Measurements from ENCODE around the gene ZNF639. TPM values are rescaled to one million over a fixed set of nuclear protein-coding genes. Genes with fewer than 3 reads are reported as not detected.

ZNF639 gene
- total and polyA plus RNA-seq, 2 experiments from 2014 or later, result 33.6 to 62.8 TPM

DNA sequence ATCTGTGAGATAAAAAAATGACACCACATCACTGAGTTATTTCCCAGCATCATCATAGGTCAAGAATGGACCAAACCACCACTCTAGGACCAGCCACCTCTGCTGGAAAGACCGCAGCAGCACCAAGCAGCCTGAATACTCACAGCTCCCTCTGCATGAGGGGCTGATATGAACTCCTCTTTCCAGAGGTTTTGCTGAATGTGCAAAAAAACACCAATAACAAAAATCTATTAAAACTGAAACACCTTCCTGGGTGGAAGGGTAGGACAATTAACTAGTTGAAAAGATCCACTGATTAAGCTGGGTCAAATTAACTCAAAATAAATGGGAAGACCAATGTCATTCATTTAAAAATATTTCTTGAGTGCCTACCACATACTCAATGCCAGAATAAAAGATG is 43.0 kb upstream of the ZNF639 start (continued):
- TF ChIP-seq, protein P1, sequence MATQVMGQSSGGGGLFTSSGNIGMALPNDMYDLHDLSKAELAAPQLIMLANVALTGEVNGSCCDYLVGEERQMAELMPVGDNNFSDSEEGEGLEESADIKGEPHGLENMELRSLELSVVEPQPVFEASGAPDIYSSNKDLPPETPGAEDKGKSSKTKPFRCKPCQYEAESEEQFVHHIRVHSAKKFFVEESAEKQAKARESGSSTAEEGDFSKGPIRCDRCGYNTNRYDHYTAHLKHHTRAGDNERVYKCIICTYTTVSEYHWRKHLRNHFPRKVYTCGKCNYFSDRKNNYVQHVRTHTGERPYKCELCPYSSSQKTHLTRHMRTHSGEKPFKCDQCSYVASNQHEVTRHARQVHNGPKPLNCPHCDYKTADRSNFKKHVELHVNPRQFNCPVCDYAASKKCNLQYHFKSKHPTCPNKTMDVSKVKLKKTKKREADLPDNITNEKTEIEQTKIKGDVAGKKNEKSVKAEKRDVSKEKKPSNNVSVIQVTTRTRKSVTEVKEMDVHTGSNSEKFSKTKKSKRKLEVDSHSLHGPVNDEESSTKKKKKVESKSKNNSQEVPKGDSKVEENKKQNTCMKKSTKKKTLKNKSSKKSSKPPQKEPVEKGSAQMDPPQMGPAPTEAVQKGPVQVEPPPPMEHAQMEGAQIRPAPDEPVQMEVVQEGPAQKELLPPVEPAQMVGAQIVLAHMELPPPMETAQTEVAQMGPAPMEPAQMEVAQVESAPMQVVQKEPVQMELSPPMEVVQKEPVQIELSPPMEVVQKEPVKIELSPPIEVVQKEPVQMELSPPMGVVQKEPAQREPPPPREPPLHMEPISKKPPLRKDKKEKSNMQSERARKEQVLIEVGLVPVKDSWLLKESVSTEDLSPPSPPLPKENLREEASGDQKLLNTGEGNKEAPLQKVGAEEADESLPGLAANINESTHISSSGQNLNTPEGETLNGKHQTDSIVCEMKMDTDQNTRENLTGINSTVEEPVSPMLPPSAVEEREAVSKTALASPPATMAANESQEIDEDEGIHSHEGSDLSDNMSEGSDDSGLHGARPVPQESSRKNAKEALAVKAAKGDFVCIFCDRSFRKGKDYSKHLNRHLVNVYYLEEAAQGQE (IDR thresholded peaks at IDR 0.05; ENCODE audit: unreplicated experiment), result no peak
- TF ChIP-seq, protein P2, sequence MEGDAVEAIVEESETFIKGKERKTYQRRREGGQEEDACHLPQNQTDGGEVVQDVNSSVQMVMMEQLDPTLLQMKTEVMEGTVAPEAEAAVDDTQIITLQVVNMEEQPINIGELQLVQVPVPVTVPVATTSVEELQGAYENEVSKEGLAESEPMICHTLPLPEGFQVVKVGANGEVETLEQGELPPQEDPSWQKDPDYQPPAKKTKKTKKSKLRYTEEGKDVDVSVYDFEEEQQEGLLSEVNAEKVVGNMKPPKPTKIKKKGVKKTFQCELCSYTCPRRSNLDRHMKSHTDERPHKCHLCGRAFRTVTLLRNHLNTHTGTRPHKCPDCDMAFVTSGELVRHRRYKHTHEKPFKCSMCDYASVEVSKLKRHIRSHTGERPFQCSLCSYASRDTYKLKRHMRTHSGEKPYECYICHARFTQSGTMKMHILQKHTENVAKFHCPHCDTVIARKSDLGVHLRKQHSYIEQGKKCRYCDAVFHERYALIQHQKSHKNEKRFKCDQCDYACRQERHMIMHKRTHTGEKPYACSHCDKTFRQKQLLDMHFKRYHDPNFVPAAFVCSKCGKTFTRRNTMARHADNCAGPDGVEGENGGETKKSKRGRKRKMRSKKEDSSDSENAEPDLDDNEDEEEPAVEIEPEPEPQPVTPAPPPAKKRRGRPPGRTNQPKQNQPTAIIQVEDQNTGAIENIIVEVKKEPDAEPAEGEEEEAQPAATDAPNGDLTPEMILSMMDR (conservative IDR thresholded peaks at IDR 0.05; ENCODE audit: low read depth in 2 of 2), result no peak
- TF ChIP-seq ZNF114 (CRISPR knock-in tag; IDR thresholded peaks at IDR 0.05), result no peak
- TF ChIP-seq POLR2AphosphoS5 (IDR thresholded peaks at IDR 0.05; ENCODE audit: low read depth), result no peak

DNA sequence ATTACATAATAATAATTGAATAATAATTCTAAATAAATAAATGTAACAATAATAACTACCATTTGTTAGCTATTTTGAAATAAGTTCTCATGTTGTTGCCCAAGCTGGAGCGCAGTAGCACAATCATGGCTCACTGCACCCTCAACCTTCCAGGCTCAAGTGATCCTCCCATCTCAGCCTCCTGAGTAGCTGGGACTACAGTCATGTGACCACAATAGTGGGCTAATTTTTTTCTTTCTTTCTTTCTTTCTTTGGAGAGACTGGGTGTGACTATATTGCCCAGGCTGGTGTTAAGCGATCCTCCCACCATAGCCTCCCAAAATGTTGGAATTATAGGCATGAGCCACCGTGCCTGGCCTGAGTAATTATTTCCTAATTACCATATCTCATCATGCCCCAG is 41.0 kb upstream of the ZNF639 start:
- Mint-ChIP-seq H3K4me1 (peaks cover 6% of the 10 kb centered on the region), H3K36me3 (ENCODE audit: low read depth) (no peaks in the 10 kb centered on the region), H3K27me3 (ENCODE audit: insufficient read depth, low read depth, poor library complexity) (no peaks in the 10 kb centered on the region), H3K4me3 (no peak overlapping the region), H3K27ac (no peak overlapping the region), H3K9me3 (no peaks in the 10 kb centered on the region)
- no peak overlapping the region for H2AFZ ChIP-seq
- no peaks in the 10 kb centered on the region for H3K79me2 ChIP-seq (replicated peaks; ENCODE audit: insufficient read depth)
- no peak overlapping the region for H3K27ac ChIP-seq (ENCODE audit: low read depth)
- DNase-seq (ENCODE audit: low spot score) (no peak), ATAC-seq (no peak)
- H3K27me3 ChIP-seq (ENCODE audit: insufficient read depth), result no peaks in the 10 kb centered on the region
- no peak overlapping the region for H3K4me2 ChIP-seq
- no peaks in the 10 kb centered on the region for H3K9me2 ChIP-seq (ENCODE audit: insufficient read depth)
- TF ChIP-seq, protein P3, sequence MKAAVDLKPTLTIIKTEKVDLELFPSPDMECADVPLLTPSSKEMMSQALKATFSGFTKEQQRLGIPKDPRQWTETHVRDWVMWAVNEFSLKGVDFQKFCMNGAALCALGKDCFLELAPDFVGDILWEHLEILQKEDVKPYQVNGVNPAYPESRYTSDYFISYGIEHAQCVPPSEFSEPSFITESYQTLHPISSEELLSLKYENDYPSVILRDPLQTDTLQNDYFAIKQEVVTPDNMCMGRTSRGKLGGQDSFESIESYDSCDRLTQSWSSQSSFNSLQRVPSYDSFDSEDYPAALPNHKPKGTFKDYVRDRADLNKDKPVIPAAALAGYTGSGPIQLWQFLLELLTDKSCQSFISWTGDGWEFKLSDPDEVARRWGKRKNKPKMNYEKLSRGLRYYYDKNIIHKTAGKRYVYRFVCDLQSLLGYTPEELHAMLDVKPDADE (IDR thresholded peaks at IDR 0.05), result no peak
- no peak for TF ChIP-seq NANOG (IDR thresholded peaks at IDR 0.05; ENCODE audit: borderline replicate concordance)
- no peak for TF ChIP-seq POLR2AphosphoS5 (IDR thresholded peaks at IDR 0.05; ENCODE audit: low read depth)
- no peak for TF ChIP-seq CREB1 (CRISPR knock-in tag; IDR thresholded peaks at IDR 0.05; ENCODE audit: low read depth)
- TF ChIP-seq, protein P4, sequence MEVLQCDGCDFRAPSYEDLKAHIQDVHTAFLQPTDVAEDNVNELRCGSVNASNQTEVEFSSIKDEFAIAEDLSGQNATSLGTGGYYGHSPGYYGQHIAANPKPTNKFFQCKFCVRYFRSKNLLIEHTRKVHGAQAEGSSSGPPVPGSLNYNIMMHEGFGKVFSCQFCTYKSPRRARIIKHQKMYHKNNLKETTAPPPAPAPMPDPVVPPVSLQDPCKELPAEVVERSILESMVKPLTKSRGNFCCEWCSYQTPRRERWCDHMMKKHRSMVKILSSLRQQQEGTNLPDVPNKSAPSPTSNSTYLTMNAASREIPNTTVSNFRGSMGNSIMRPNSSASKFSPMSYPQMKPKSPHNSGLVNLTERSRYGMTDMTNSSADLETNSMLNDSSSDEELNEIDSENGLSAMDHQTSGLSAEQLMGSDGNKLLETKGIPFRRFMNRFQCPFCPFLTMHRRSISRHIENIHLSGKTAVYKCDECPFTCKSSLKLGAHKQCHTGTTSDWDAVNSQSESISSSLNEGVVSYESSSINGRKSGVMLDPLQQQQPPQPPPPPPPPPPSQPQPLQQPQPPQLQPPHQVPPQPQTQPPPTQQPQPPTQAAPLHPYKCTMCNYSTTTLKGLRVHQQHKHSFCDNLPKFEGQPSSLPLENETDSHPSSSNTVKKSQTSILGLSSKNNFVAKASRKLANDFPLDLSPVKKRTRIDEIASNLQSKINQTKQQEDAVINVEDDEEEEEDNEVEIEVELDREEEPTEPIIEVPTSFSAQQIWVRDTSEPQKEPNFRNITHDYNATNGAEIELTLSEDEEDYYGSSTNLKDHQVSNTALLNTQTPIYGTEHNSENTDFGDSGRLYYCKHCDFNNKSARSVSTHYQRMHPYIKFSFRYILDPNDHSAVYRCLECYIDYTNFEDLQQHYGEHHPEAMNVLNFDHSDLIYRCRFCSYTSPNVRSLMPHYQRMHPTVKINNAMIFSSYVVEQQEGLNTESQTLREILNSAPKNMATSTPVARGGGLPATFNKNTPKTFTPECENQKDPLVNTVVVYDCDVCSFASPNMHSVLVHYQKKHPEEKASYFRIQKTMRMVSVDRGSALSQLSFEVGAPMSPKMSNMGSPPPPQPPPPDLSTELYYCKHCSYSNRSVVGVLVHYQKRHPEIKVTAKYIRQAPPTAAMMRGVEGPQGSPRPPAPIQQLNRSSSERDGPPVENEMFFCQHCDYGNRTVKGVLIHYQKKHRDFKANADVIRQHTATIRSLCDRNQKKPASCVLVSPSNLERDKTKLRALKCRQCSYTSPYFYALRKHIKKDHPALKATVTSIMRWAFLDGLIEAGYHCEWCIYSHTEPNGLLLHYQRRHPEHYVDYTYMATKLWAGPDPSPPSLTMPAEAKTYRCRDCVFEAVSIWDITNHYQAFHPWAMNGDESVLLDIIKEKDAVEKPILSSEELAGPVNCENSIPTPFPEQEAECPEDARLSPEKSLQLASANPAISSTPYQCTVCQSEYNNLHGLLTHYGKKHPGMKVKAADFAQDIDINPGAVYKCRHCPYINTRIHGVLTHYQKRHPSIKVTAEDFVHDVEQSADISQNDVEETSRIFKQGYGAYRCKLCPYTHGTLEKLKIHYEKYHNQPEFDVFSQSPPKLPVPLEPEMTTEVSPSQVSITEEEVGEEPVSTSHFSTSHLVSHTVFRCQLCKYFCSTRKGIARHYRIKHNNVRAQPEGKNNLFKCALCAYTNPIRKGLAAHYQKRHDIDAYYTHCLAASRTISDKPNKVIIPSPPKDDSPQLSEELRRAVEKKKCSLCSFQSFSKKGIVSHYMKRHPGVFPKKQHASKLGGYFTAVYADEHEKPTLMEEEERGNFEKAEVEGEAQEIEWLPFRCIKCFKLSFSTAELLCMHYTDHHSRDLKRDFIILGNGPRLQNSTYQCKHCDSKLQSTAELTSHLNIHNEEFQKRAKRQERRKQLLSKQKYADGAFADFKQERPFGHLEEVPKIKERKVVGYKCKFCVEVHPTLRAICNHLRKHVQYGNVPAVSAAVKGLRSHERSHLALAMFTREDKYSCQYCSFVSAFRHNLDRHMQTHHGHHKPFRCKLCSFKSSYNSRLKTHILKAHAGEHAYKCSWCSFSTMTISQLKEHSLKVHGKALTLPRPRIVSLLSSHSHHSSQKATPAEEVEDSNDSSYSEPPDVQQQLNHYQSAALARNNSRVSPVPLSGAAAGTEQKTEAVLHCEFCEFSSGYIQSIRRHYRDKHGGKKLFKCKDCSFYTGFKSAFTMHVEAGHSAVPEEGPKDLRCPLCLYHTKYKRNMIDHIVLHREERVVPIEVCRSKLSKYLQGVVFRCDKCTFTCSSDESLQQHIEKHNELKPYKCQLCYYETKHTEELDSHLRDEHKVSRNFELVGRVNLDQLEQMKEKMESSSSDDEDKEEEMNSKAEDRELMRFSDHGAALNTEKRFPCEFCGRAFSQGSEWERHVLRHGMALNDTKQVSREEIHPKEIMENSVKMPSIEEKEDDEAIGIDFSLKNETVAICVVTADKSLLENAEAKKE (CRISPR knock-in tag; IDR thresholded peaks at IDR 0.05), result no peak
- no peak for TF ChIP-seq JUNB (IDR thresholded peaks at IDR 0.05; ENCODE audit: unreplicated experiment)
- H3K36me3 ChIP-seq (ENCODE audit: insufficient read depth), result no peaks in the 10 kb centered on the region
- H3F3A ChIP-seq (replicated peaks; ENCODE audit: low read depth), result no peaks in the 10 kb centered on the region
- H3K4me1 ChIP-seq (ENCODE audit: insufficient read depth), result peaks cover 5% of the 10 kb centered on the region; the same call in 1 of the 2 replicates
- no peaks in the 10 kb centered on the region for H4K20me1 ChIP-seq (replicated peaks; ENCODE audit: insufficient read depth)
- no peak overlapping the region for H3K4me3 ChIP-seq

Data from GM23338 (cell line).